ENCODE measurements around the gene JUNB.

The JUNB gene

GRCh38 chr19:12791345-12792050, at the start of gene JUNB:
Gene JUNB, plus strand, starts transcription at chr19:12791486. Its CDS starts 286 bp downstream, at chr19:12791772.
- peak; percentile 94 for DNase-seq

- no peak for DNase-seq
Observed at GRCh38 chr19:12745166-12745897, 46.0 kb upstream of the JUNB start.

- DNase-seq: no peak
Observed at GRCh38 chr19:12748489-12748888, 42.8 kb upstream of the JUNB start.

GRCh38 chr19:12749938-12750521, 41.3 kb upstream of the JUNB start:
- no peak for DNase-seq

GRCh38 chr19:12750851-12751250, 40.4 kb upstream of the JUNB start:
- DNase-seq: no peak

GRCh38 chr19:12751635-12752034, 39.7 kb upstream of the JUNB start, which contains the start of gene BEST2:
Gene BEST2, plus strand, starts transcription at chr19:12751791. Its CDS starts 802 bp downstream, at chr19:12752593.
- DNase-seq: no peak

GRCh38 chr19:12752056-12752781, 39.1 kb upstream of the JUNB start:
- DNase-seq: no peak

- no peak for DNase-seq
Observed at GRCh38 chr19:12754465-12755196, 36.7 kb upstream of the JUNB start.

- DNase-seq: no peak
Observed at GRCh38 chr19:12756150-12756883, 35.0 kb upstream of the JUNB start.

GRCh38 chr19:12757544-12758274, 33.6 kb upstream of the JUNB start:
- DNase-seq: peak; percentile 79

- DNase-seq: no peak
Observed at GRCh38 chr19:12759686-12760085, 31.6 kb upstream of the JUNB start.

- no peak for DNase-seq
Observed at GRCh38 chr19:12763100-12763499, 28.2 kb upstream of the JUNB start.

GRCh38 chr19:12764698-12765097, 26.6 kb upstream of the JUNB start:
- no peak for DNase-seq

- DNase-seq: no peak
Observed at GRCh38 chr19:12766051-12766521, 25.2 kb upstream of the JUNB start.

- DNase-seq: no peak
Observed at GRCh38 chr19:12767150-12767549, 24.1 kb upstream of the JUNB start.

GRCh38 chr19:12767666-12768065, 23.6 kb upstream of the JUNB start:
- DNase-seq: no peak

GRCh38 chr19:12769689-12770088, 21.6 kb upstream of the JUNB start:
- DNase-seq: no peak

GRCh38 chr19:12770922-12771321, 20.4 kb upstream of the JUNB start:
- DNase-seq: no peak

GRCh38 chr19:12772323-12772722, 19.0 kb upstream of the JUNB start:
- DNase-seq: no peak

- peak; percentile 26 for DNase-seq
Observed at GRCh38 chr19:12773571-12773970, 17.7 kb upstream of the JUNB start.

Data from OCI-M1 (cell line).